Mammary epithelial cell (primary cell): Measurements from ENCODE around the gene SYNJ1.

ENCODE experiments used
- EZH2 ChIP-seq: IDR thresholded peaks from 2 replicates; pipeline ENCODE4 v1.6.1; 2012; ENCODE audit warnings: low read length, inconsistent platforms, borderline replicate concordance
- TF ChIP-seq, protein P1 (sequence below), 2 donors: IDR thresholded peaks in 1 of 2; conservative IDR thresholded peaks in 1 of 2; 2 replicates each; pipeline ENCODE4 v1.5.1; 2011 to 2012; ENCODE audit warnings: inconsistent platforms in 2 of 2, low read length in 2 of 2, mild to moderate bottlenecking in 2 of 2, control low read depth in 1 of 2, low read depth in 1 of 2; ENCODE audit not compliant: insufficient read depth in 1 of 2; ENCODE audit errors: extremely low read depth in 1 of 2

DNA sequence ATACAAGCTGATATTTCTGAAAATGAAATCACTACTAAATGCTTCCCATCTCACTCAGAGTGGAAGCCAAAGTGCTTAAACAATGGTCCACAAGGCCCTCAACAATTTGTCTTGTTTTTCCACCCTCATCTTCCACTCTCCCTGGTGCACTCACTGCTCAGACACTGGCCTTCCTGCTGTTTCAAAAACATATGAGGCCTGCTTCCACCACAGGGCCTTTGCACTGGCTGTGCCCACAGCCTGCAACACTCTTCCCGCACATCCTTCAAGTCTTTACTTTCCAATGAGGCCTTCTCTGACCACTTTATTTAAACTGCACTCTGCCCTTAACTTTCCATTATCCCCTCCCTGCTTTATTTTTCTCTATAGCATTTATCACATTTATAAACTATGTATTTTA is 53.8 kb downstream of the SYNJ1 start:
- TF ChIP-seq, protein P1, sequence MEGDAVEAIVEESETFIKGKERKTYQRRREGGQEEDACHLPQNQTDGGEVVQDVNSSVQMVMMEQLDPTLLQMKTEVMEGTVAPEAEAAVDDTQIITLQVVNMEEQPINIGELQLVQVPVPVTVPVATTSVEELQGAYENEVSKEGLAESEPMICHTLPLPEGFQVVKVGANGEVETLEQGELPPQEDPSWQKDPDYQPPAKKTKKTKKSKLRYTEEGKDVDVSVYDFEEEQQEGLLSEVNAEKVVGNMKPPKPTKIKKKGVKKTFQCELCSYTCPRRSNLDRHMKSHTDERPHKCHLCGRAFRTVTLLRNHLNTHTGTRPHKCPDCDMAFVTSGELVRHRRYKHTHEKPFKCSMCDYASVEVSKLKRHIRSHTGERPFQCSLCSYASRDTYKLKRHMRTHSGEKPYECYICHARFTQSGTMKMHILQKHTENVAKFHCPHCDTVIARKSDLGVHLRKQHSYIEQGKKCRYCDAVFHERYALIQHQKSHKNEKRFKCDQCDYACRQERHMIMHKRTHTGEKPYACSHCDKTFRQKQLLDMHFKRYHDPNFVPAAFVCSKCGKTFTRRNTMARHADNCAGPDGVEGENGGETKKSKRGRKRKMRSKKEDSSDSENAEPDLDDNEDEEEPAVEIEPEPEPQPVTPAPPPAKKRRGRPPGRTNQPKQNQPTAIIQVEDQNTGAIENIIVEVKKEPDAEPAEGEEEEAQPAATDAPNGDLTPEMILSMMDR (conservative IDR thresholded peaks at IDR 0.05 in 1 of 2, IDR thresholded peaks at IDR 0.05 in 1 of 2; ENCODE audit: extremely low read depth in 1 of 2, insufficient read depth in 1 of 2, low read depth in 1 of 2, low read length in 2 of 2): no peak
- no peak for TF ChIP-seq EZH2
